GM18907 (cell line): ENCODE results near the gene TRMO.

ENCODE experiments used
- ATAC-seq: cut with Tn5 transposase; IDR thresholded peaks from one replicate; pipeline ENCODE4 v1.9.1; 2021; ENCODE audit warnings: mild to moderate bottlenecking, moderate library complexity; ENCODE audit not compliant: unreplicated experiment

The TRMO gene

DNA sequence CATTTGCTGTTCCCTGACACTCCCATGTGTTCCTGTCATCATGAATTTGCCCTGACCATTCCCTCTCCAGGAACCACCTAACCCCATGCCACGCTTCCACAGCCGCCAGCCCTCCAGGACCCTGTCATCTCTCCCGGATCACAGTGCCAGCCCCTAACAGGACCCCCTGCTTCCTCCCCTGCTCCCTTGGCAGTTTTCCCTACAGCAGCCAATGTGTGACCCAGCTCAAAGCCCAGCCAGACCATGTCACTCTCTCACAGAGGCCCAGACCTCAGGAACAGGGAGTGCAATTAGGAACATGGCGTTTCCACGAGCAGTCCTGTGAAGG is 61.2 kb downstream of the TRMO start:
- ATAC-seq: no peak

DNA sequence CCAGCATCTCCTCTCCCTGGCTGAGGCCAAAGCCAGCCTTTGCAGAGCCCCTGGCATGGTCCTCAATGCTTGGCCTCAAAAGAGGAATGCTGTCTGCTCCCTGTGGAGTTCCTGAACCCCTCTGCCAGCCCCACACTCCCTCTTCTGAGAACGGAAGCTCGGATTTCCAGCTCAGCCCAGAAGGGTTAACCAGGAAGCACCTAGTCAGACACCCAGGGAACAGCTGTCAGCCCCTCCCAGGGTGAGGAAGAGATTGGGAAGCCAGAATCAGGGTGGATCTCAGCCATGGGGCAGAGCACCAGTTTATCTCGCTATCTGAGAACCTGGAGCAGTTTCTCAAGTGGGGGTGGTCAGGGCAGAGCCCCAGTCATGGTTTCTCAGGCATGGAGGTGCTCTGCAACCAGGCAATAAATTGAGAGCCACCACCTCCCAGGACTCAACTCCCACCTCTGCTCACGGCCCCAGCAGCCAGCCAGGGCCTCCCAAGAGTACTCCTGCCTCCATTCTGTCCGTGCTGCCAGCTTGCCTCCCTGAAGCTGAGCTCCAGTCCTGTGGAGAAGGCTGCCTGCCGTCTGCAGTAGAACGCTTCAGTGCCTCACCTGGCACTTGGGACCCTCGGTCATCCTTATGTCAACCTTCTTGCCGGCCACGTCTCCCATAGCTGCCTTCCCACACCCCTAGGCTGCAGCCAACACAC is 61.7 kb downstream of the TRMO start:
- no peak for ATAC-seq

DNA sequence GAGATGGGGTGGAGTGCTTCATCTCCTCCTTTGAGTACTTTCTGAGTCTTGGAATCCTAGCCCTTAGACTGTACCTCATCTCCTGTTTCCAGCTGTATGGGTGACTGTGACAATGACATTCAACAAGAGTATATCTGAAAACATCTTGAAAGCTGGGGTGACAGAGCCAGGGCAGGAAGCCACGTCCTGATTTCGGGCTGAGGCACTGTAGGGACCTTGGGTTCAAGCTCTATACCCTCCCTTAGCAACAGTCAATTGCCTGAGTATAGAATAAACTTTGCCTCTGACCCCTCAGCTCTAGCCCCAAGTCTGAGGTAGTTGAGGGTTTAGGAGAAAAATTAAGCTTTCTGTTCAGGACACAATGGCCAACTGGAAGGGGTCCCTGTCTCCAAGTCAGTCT is 63.0 kb downstream of the TRMO start:
- ATAC-seq: no peak

DNA sequence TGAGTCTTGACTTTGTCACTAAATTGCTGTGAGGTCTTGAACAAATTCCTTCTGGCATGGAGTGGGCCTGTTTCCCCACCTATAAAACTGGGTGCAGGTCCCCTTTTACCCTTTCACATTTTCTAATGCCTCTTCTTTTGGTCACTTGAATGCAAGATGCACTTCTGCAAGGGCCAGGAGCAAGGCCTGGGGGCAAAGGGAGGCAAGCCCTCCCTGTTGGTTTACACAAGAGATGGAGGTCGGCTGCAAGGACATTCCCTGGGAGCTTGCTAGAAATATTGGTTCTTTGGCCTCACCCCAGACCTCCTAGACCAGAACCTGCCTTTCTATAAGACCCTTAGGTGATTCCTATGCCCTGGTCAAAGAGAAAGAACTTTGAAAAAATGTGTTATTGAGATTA is 63.5 kb downstream of the TRMO start:
- no peak for ATAC-seq

DNA sequence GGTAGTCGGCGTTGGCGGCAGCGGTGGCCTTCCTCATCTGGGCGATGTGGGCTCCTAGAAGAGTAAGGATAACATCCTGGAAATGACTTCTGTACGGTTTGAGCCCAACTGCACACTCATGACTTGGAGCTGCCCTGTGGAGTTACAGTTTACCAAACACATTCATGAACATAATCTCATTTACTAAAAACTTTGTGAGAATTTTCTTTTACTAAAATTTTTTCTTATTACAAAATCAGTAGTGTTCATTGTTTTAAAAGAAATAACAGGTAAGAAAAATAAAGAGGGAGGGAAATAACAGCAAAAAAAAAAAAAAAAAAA is 63.9 kb downstream of the TRMO start:
- no peak for ATAC-seq

DNA sequence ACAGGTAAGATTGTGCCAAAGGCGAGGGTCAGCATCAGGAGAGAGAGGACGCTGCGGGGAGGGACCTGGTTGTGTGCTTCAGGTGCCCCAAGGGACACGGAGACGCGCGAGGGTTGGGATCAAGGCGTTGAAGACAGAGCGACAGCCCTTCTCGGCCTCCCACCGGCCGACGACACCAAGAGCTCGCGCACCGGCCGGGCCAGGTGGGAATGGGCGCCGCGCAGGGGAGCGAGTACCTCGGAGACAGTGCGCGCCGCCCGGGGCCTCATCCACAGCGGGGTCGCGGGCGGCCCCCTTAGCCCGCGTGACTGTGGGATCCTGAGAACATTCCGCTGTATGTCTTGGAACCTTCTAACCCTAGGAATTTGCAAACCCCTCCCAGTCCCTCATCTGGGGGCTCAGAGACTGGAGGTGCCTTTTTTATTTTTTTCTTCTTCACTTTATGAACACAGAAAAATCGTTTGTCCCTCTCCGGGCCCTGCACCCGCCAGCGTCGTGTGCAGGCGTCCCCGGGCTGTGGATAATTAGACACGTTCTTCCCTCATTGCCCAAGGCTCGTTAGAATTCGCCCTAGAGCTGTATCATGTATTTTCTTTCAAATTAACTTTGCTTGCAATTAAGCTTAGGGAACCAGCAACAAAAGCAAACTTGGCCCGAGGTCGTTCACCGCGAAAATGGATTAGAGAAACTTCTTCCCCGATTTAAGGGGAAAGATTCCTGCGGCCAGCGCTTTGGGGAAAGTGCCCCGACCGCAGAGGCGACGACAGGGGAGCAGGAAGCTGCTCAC is 64.5 kb downstream of the TRMO start:
- ATAC-seq: no peak

DNA sequence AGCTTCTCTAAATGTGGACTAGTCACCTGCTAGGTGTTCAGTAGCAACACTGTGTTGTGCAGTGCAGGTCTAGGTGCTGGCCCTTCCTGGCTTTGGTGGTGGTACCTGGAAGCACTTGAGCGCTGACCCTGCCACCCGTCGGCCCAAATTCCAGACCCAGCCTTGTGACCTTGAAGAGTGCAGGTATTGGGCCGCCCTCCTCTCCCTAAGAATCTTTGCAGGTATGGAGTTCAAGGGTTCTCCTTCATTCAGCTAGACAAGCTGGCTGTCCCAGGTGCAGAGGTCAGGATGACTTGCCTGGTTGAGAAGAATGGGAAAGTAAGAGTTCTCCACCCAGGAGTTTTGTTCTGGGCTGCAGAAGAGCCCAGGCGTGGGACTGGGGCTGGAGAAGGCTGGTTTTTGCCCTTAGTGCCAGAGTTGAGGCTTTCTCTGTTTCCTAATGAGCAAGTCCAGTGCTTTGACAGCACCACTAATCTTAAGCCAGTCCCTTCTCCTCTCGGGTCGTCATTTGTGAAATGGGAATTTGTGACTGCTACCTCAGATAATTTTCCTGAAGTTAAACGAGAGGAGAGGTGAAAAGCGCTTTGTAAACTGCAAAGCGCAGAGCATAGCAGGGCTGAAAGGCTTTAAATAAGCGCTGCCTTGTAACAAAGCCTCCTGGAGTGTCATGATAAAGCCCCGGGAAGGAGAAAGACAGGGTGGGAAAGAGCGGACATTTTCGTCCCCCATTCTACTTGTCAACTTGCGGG is 65.3 kb downstream of the TRMO start:
- no peak for ATAC-seq

DNA sequence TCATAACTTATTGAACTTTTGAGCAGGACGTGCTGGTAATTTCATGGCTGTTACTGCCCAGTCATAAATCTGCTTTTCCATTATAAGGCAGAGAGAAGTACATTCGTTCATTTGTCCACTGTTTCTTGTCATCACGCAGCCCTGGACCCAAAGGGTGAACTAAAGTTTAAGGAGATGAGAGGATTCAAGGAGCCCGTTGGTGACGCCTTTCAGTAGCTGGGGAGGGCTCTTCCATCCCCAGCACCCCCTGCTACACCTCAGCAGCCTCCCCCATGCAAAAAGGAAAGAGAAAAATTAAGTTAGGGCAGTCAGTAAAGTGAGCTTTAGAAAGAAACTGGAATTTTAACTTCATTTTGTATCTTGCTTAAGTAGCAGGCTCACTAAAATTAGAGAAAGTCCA is 66.4 kb downstream of the TRMO start:
- no peak for ATAC-seq

DNA sequence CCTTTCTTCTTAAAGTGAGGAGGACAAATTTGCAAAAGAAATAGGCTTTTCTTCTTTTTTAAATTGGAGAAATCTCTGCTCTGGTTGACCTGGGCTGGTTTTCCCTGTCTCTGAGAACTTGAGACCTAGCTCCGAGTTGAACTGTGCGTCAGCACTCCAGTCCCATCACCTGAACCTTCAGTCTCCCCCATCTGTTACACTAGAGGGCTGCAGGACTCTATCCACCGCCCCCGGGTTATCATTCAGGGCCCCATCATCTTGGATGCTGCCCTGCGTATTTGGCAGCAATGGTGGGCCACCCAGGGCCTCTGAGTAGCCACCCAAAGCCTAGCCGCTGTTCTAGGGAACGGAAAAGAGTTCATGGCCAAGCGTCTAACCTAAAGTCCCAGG is 66.8 kb downstream of the TRMO start:
- ATAC-seq: no peak

DNA sequence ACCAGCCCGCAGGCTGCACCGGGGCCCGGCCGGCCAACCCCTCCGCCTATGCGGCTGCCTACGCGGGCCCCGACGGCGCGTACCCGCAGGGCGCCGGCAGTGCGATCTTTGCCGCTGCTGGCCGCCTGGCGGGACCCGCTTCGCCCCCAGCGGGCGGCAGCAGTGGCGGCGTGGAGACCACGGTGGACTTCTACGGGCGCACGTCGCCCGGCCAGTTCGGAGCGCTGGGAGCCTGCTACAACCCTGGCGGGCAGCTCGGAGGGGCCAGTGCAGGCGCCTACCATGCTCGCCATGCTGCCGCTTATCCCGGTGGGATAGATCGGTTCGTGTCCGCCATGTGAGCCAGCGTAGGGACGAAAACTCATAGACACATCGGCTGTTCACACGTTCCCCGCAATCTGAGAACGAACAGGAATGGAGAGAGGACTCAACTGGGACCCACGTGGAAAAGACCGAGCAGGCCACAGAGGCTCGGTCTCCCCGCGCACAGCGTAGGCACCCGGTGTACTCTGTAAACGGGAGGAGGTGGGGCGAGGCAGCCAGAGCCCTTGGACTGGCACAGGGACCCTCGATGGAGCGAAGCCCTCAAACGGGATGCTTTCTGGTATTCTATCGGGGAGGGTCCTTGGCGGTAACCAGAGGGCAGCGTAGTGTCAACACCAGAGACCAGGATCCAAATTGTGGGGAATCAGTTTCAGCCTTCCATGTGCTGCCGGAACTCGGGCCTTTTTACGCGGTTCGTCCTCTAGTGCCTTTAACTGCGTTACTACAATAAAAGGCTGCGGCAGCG is 67.4 kb downstream of the TRMO start:
- ATAC-seq: no peak
